ENCODE measurements around the gene TTN. TPM values are rescaled to one million over a fixed set of nuclear protein-coding genes. Genes with fewer than 3 reads are reported as not detected.

Gene TTN
- total RNA-seq, 3 donors from 2014 or later, result 2.9 to 23.4 (median 3.5) TPM

GRCh38 chr2:178584666-178585065 is 222.6 kb downstream of the TTN start:
- H3K27me3 ChIP-seq, result no peaks in the 10 kb centered on the region
- no peaks in the 10 kb centered on the region for H3K9me3 ChIP-seq
- H3K4me3 ChIP-seq, result no peak overlapping the region
- H3K27ac ChIP-seq, result no peak overlapping the region
- TF ChIP-seq CTCF (IDR thresholded peaks at IDR 0.05) (no peak), POLR2AphosphoS5 (IDR thresholded peaks at IDR 0.05) (no peak), POLR2A (IDR thresholded peaks at IDR 0.05) (no peak)
- intact Hi-C loops (cut with DNase I; ENCODE audit: low total_unique reads), result no loop called here
- H3K4me1 ChIP-seq, result no peaks in the 10 kb centered on the region
- no peak for DNase-seq (ENCODE audit: low spot score in 2 of 2)
- no peaks in the 10 kb centered on the region for H3K36me3 ChIP-seq

GRCh38 chr2:178579006-178579405 is 228.2 kb downstream of the TTN start:
- Histone ChIP-seq H3K27ac (no peak overlapping the region), H3K9me3 (no peaks in the 10 kb centered on the region), H3K4me3 (no peak overlapping the region), H3K36me3 (no peaks in the 10 kb centered on the region), H3K4me1 (no peaks in the 10 kb centered on the region), H3K27me3 (no peaks in the 10 kb centered on the region)
- intact Hi-C loops (cut with DNase I; ENCODE audit: low total_unique reads), result no loop called here
- DNase-seq (ENCODE audit: low spot score in 2 of 2), result no peak
- no peak for TF ChIP-seq POLR2A (IDR thresholded peaks at IDR 0.05)
- no peak for TF ChIP-seq POLR2AphosphoS5 (IDR thresholded peaks at IDR 0.05)
- TF ChIP-seq CTCF (IDR thresholded peaks at IDR 0.05), result no peak

GRCh38 chr2:178574789-178575188 is 232.4 kb downstream of the TTN start:
- Histone ChIP-seq H3K27me3 (no peaks in the 10 kb centered on the region), H3K4me1 (no peaks in the 10 kb centered on the region), H3K9me3 (no peaks in the 10 kb centered on the region), H3K36me3 (no peaks in the 10 kb centered on the region), H3K27ac (no peak overlapping the region), H3K4me3 (no peak overlapping the region)
- TF ChIP-seq POLR2A (IDR thresholded peaks at IDR 0.05), result no peak
- no peak for TF ChIP-seq POLR2AphosphoS5 (IDR thresholded peaks at IDR 0.05)
- TF ChIP-seq CTCF (IDR thresholded peaks at IDR 0.05), result no peak
- DNase-seq (ENCODE audit: low spot score in 2 of 2), result no peak
- intact Hi-C loops (cut with DNase I; ENCODE audit: low total_unique reads), result no loop called here

- DNase-seq (ENCODE audit: low spot score in 2 of 2), result no peak
- H3K36me3 ChIP-seq, result peaks cover 6% of the 10 kb centered on the region
- H3K9me3 ChIP-seq, result no peaks in the 10 kb centered on the region
- intact Hi-C loops (cut with DNase I; ENCODE audit: low total_unique reads), result no loop called here
- no peak for TF ChIP-seq POLR2A (IDR thresholded peaks at IDR 0.05)
- no peak for TF ChIP-seq CTCF (IDR thresholded peaks at IDR 0.05)
- TF ChIP-seq POLR2AphosphoS5 (IDR thresholded peaks at IDR 0.05), result no peak
- H3K27ac ChIP-seq, result no peak overlapping the region
- no peak overlapping the region for H3K4me3 ChIP-seq
- no peaks in the 10 kb centered on the region for H3K4me1 ChIP-seq
- no peaks in the 10 kb centered on the region for H3K27me3 ChIP-seq
Observed at GRCh38 chr2:178568227-178568626, 239.0 kb downstream of the TTN start.

GRCh38 chr2:178553047-178553446 is 254.2 kb downstream of the TTN start:
- H3K27ac ChIP-seq, result no peak overlapping the region
- TF ChIP-seq POLR2A (IDR thresholded peaks at IDR 0.05), result no peak
- no peak for TF ChIP-seq CTCF (IDR thresholded peaks at IDR 0.05)
- TF ChIP-seq POLR2AphosphoS5 (IDR thresholded peaks at IDR 0.05), result no peak
- H3K36me3 ChIP-seq, result no peaks in the 10 kb centered on the region
- intact Hi-C loops (cut with DNase I; ENCODE audit: low total_unique reads), result no loop called here
- H3K4me1 ChIP-seq, result no peaks in the 10 kb centered on the region
- DNase-seq (ENCODE audit: low spot score in 2 of 2), result no peak
- H3K27me3 ChIP-seq, result no peaks in the 10 kb centered on the region
- no peaks in the 10 kb centered on the region for H3K9me3 ChIP-seq
- H3K4me3 ChIP-seq, result no peak overlapping the region

Measured in breast epithelium (tissue), 4 donors.